GM19397 (cell line): Measurements from ENCODE around the gene PLEKHG3.

Experiments
- ATAC-seq: cut with Tn5 transposase; IDR thresholded peaks from one replicate; pipeline ENCODE4 v1.9.1; 2021; ENCODE audit warnings: mild to moderate bottlenecking, moderate library complexity; ENCODE audit not compliant: unreplicated experiment

Gene PLEKHG3

GRCh38 chr14:64725879-64726584, 21.8 kb downstream of the PLEKHG3 start:
- no peak for ATAC-seq

DNA sequence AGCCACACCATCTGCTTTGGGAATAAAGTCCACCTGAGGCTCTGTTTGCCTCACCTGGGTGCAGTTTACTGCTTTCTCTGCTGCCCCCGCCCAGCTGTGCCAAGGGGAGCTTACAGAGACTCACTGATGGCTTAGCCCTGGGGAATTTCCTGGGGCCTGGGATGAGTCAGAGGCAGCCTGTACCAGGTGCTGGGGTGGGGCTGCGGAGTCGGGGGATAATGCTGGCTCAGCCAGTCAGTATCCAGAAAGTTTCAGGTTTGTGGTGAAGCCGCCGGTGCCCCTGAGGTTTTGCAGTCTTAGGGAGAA, 22.3 kb downstream of the PLEKHG3 start:
- no peak for ATAC-seq

DNA sequence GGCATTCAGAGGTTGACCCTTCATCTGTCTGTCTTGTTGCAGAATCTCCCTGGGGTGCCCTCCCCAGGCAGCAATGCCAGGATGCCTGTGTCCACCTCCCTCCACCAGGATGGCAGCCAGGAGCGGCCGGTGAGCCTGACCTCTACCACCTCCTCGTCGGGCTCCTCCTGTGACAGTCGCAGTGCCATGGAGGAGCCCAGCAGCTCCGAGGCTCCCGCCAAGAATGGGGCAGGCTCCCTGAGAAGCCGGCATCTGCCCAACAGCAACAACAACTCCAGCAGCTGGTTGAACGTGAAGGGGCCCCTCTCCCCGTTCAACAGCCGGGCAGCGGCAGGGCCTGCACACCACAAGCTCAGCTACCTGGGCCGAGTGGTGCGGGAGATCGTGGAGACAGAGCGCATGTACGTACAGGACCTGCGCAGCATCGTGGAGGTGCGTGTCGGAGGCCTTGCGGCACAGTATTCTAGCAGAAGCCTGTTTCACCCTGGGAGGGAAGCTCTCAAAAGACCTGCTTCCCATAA, 23.4 kb downstream of the PLEKHG3 start:
- ATAC-seq, result no peak

GRCh38 chr14:64728106-64728505, 23.9 kb downstream of the PLEKHG3 start:
- ATAC-seq, result no peak

DNA sequence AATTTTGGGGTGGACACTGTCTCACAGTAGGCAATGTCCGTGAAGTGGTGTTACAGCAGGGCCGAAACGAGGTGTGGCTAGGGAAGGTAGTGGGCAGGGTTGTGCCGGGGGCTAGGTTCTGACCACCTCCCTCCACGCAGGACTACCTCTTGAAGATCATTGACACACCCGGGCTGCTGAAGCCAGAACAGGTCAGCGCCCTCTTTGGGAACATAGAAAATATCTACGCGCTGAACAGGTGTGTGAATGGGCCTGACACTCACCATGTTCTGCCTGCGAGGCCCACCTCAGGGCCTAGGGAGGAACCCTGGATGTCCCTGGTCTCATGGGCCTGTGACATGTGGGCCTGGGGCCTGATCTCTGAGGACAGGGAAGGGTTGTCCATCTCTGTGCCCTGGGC, 24.6 kb downstream of the PLEKHG3 start:
- ATAC-seq, result no peak

DNA sequence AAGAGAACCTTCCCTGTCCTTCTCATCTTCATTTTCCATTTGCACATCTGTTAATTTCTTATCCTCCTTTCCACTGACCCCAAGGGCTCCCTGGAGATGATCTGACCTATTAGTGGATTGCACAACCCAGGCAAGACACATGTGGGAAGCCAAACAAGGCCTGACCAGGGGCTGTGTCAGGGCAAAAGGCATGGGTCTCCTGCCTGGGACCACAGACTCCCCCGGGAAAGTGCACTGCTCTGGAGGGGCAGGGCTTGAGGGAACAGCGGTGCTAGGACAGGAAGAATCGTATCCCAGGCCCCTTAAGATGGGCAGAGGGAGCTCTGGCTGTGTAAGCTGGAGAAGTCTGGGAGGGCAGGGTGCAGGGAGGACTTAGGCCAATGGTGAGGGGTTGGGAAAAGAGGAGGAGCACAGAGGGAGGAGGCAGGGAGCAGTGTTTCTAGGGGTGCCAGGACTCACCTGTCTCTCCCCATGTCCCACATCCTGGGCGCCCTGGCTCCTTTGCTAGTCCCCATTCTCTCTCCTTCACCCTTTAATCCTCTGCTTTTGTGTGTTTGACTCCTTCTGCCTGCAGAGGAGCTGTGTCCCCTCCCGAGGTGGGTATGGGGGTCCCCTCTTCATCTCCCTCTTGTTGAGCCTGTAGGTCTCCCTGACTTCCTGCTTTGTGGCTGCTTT, 25.3 kb downstream of the PLEKHG3 start:
- ATAC-seq, result no peak

- no peak for ATAC-seq
Measured at GRCh38 chr14:64730061-64730440, 25.8 kb downstream of the PLEKHG3 start.

DNA sequence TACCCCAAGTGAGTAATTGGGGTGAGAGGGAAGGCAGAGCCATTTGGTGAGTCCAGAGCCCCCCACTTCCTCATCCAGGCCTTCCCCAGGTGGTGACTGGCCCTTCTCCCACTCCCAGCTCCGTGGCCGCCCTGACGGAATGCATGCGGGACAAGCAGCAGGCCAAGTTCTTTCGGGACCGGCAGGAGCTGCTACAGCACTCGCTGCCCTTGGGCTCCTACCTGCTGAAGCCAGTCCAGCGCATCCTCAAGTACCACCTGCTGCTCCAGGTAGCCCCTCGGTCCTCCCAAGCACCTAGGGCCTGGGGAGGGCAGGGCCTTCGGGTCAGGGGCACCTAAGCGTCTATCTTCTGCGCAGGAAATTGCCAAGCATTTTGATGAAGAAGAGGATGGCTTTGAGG, 26.5 kb downstream of the PLEKHG3 start:
- no peak for ATAC-seq

- ATAC-seq, result no peak
Measured at GRCh38 chr14:64731141-64731581, 26.9 kb downstream of the PLEKHG3 start.

- no peak for ATAC-seq
Measured at GRCh38 chr14:64732066-64732465, 27.8 kb downstream of the PLEKHG3 start.

- no peak for ATAC-seq
Measured at GRCh38 chr14:64732536-64733120, 28.4 kb downstream of the PLEKHG3 start.

- no peak for ATAC-seq
Measured at GRCh38 chr14:64733321-64733720, 29.1 kb downstream of the PLEKHG3 start.

- no peak for ATAC-seq
Measured at GRCh38 chr14:64733899-64734298, 29.7 kb downstream of the PLEKHG3 start.

DNA sequence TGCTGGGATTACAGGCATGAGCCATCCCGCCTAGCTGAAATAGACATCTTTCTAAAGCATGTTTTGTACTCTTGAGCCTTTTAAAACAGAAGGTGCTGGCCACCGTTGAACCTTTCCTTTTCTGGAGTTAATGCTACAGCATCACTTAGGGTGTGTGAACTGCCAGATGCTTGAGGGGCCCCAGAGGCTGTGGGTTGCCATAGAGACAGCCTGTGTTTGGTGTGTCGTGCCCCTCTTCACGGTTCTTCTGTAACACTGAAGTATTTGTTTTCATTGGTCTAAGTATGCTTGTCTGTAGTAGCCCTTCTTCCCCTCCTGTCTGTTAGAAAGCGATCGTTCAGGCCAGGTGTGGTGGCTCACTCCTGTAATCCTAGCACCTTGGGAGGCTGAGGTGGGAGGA, 30.8 kb downstream of the PLEKHG3 start:
- no peak for ATAC-seq

DNA sequence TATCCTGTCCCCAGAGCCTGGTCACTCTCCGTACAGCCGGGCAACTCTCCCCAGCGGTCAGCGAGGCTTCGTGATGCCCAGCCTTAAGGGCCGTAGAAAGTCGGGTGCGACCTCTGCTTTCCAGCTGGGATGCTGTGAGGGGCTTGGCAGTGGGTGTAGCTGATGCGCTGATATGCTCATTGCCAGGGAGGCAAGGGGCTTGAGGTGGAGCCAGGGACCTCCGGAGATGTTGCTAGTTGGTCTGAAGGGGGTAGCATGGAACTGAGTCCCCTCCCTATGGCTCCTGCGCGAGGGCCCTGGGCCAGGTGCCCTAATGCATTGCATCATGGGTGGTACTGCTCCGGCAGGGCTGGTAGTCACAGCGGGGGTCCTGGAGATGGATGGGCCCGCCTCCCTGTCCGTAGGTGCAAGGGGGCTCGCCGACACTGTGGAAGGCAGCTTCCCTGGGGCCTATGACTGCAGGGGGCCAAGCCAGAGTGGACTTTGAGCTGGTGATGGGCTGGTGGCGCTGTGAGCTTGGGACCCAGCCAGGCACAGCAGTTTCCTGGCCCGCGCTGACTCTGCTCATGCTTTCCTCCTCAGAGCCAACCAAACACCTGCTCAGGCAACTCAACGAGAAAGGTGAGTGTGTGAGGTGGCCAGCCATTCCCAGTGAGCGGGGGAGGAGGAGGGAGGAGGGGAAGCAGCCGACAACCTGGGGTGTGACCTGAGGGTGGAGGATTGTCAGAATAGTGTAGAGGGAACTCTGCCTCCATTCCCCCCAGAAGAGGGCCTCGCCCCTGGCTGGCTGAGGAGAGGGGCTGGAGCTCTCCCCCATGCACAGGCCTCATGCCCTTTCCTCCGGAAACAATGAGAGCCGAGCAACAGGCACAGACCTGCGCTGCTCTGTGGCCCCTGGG, 32.3 kb downstream of the PLEKHG3 start:
- ATAC-seq, result no peak

DNA sequence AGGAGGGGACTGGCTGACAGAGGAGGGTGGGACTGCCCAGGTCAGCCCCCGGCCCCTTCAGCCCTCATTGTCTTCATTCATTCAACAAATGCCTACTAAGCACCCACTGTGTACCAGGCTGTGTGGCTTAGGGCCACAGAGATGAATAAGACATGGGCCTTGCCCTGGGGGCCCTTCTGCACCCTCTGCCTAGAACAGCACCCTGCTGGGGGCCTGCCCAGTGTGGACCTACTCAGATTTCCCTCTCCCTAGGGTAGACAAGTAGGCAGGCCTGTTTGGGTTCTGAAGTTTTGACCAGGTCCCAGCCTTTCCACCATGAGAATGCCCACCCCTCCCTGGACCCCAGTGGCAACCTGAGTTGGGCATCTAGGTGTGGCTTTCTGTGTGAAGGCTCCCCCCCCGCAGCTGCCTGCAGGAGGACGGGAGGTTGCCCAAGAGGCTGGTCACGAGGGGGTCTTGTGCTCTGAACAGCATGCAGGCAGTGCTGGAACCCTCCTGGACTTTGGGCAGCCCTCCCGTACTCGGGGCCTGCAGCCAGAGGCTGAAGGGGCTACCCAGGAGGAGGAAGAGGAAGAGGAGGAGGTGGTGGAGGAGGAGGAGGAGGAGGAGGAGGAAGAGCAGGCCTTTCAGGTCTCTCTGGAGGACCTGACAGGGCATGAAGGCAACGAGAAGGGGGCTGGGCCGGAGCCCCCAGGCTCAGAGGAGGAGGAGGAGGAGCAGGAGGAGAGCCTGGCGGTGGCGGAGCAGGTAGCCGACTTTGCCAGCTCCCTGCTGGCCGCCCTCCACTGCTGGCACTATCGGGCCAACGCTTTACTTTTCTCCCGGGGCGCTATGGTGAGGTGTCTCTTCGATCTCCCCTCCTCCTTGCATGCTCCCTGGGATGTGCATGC, 33.4 kb downstream of the PLEKHG3 start:
- no peak for ATAC-seq

- no peak for ATAC-seq
Measured at GRCh38 chr14:64738281-64738804, 34.1 kb downstream of the PLEKHG3 start.

DNA sequence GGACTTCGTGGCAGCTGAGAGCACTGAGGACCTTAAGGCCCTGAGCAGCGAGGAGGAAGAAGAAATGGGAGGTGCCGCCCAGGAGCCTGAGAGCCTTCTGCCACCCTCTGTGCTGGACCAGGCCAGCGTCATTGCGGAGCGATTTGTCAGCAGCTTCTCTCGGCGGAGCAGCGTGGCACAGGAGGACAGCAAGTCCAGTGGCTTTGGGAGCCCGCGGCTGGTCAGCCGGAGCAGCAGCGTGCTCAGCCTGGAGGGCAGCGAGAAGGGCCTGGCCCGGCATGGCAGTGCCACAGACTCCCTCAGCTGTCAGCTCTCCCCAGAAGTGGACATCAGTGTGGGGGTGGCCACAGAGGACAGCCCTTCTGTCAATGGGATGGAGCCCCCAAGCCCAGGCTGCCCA, 37.0 kb downstream of the PLEKHG3 start:
- no peak for ATAC-seq

- no peak for ATAC-seq
Measured at GRCh38 chr14:64741961-64742360, 37.7 kb downstream of the PLEKHG3 start.

DNA sequence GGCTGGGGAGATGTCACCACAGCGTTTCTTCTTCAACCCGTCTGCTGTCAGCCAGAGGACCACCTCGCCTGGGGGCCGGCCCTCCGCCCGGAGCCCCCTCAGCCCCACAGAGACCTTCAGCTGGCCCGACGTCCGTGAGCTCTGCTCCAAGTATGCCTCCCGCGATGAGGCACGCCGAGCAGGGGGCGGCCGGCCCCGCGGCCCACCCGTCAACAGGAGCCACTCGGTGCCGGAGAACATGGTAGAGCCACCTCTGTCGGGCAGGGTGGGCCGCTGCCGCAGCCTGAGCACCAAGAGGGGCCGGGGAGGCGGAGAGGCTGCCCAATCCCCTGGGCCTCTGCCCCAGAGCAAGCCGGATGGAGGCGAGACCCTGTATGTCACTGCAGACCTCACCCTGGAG, 38.8 kb downstream of the PLEKHG3 start:
- no peak for ATAC-seq
